Ramos (cell line): ENCODE results near the gene PCDHA10.
"Not testable (repeated sequence)": the region's sequence is repeated elsewhere in the genome, so short reads cannot be mapped to it uniquely, and the experiment has no call there.

ENCODE experiments used
- in situ Hi-C: fragments of 300-500 bp; cut with MboI; formaldehyde crosslinking; loops from one replicate; pipeline ENCODE4 v1.14.3; 2022; ENCODE audit warnings: low sequenced_read_pairs; ENCODE audit not compliant: unreplicated experiment

PCDHA10 gene

GRCh38 chr5:140842798-140843733 lies 12.6 kb upstream of the PCDHA10 start:
- in situ Hi-C loops = no loop called here

GRCh38 chr5:140848139-140849102 lies 7.3 kb upstream of the PCDHA10 start, which contains the start of gene PCDHA9:
PCDHA9 (plus strand) TSS chr5:140848382; CDS start chr5:140848496, 114 bp downstream.
- in situ Hi-C loops = not testable (repeated sequence)

GRCh38 chr5:140849831-140850634 lies 5.7 kb upstream of the PCDHA10 start:
- in situ Hi-C loops = loop anchor here (10.0 kb wide), 1 partner anchor 195 kb away; no protein-coding TSS in a partner anchor

- in situ Hi-C loops = loop anchor here (10.0 kb wide), 1 partner anchor 187 kb away; no protein-coding TSS in a partner anchor
These were observed 1.7 kb downstream of the PCDHA10 start for GRCh38 chr5:140857177-140857986.

- in situ Hi-C loops = loop anchor here (10.0 kb wide), 1 partner anchor 187 kb away; no protein-coding TSS in a partner anchor
These were observed 2.2 kb downstream of the PCDHA10 start for GRCh38 chr5:140857987-140858240.

- in situ Hi-C loops = no loop called here
These were observed 7.0 kb downstream of the PCDHA10 start for GRCh38 chr5:140862441-140863295.

- in situ Hi-C loops = no loop called here
These were observed 13.2 kb downstream of the PCDHA10 start, which contains the start of gene PCDHA11 for GRCh38 chr5:140868721-140869554. PCDHA11 (plus strand) TSS chr5:140868957; CDS start chr5:140869104, 147 bp downstream.

GRCh38 chr5:140869555-140869886 lies 13.8 kb downstream of the PCDHA10 start:
- in situ Hi-C loops = no loop called here

- in situ Hi-C loops = no loop called here
These were observed 14.8 kb downstream of the PCDHA10 start for GRCh38 chr5:140870221-140871201.

- in situ Hi-C loops = no loop called here
These were observed 19.7 kb downstream of the PCDHA10 start, which contains the start of gene PCDHA12 for GRCh38 chr5:140875085-140876065. PCDHA12 (plus strand) TSS chr5:140875308; CDS start chr5:140875473, 165 bp downstream.

- in situ Hi-C loops = not testable (repeated sequence)
These were observed 21.0 kb downstream of the PCDHA10 start for GRCh38 chr5:140876541-140877261.

- in situ Hi-C loops = no loop called here
These were observed 21.5 kb downstream of the PCDHA10 start for GRCh38 chr5:140877262-140877581.

GRCh38 chr5:140881889-140882590 lies 26.3 kb downstream of the PCDHA10 start, which contains the start of gene PCDHA13:
PCDHA13 (plus strand) TSS chr5:140882124; CDS start chr5:140882269, 145 bp downstream.
- in situ Hi-C loops = no loop called here

- in situ Hi-C loops = no loop called here
These were observed 26.8 kb downstream of the PCDHA10 start for GRCh38 chr5:140882591-140882899.
